ENCODE data around the gene SMPD3. TPM values are rescaled to one million over a fixed set of nuclear protein-coding genes. Genes with fewer than 3 reads are reported as not detected.

SMPD3 gene
- total and polyA plus RNA-seq, 10 donors: 0.66 to 6.5 (median 1.9) TPM

GRCh38 chr16:68446681-68447652, 1.3 kb downstream of the SMPD3 start:
- Histone ChIP-seq H3K4me1 (peaks cover 6 to 29% (median 22%) of the 10 kb centered on the region in 6 donors), H3K9me3 (no peaks in the 10 kb centered on the region), H3K27me3 (replicated peaks in 1 of 7) (peaks cover 0 to 68% (median 23%) of the 10 kb centered on the region in 7 donors), H3K27ac (no peak overlapping the region), H3K36me3 (no peaks in the 10 kb centered on the region), H3K4me3 (peak overlapping the region in 2 of 8 donors; percentile 58 to 79)
- TF ChIP-seq POLR2AphosphoS5 (IDR thresholded peaks at IDR 0.05) (no peak), CTCF (IDR thresholded peaks at IDR 0.05 in 8 of 11, conservative IDR thresholded peaks at IDR 0.05 in 3 of 11) (no peak), POLR2A (IDR thresholded peaks at IDR 0.05) (no peak)
- intact Hi-C loops (cut with DNase I; ENCODE audit: low total_unique reads): no loop called here
- 23 to 51% (median 25%) methylated on average over 16 to 73 of the region's 73 CpGs for WGBS, 5 donors
- peak; percentile 79 for DNase-seq

GRCh38 chr16:68445458-68445857, 2.9 kb downstream of the SMPD3 start:
- TF ChIP-seq POLR2AphosphoS5 (IDR thresholded peaks at IDR 0.05) (no peak), CTCF (IDR thresholded peaks at IDR 0.05 in 8 of 11, conservative IDR thresholded peaks at IDR 0.05 in 3 of 11) (peak in 9 of 11 experiments; percentile 7 to 59 (median 44))
- H3K9me3 ChIP-seq: no peaks in the 10 kb centered on the region
- no peak overlapping the region for H3K4me3 ChIP-seq
- no peak for DNase-seq
- peaks cover 0 to 82% (median 23%) of the 10 kb centered on the region in 7 donors for H3K27me3 ChIP-seq (replicated peaks in 1 of 7)
- WGBS, 5 donors: 0% methylated on average over 1 of the region's 1 CpG
- H3K4me1 ChIP-seq: peaks cover 6 to 29% (median 22%) of the 10 kb centered on the region in 6 donors
- no peaks in the 10 kb centered on the region for H3K36me3 ChIP-seq
- intact Hi-C loops (cut with DNase I; ENCODE audit: low total_unique reads): no loop called here
- H3K27ac ChIP-seq: no peak overlapping the region

DNA sequence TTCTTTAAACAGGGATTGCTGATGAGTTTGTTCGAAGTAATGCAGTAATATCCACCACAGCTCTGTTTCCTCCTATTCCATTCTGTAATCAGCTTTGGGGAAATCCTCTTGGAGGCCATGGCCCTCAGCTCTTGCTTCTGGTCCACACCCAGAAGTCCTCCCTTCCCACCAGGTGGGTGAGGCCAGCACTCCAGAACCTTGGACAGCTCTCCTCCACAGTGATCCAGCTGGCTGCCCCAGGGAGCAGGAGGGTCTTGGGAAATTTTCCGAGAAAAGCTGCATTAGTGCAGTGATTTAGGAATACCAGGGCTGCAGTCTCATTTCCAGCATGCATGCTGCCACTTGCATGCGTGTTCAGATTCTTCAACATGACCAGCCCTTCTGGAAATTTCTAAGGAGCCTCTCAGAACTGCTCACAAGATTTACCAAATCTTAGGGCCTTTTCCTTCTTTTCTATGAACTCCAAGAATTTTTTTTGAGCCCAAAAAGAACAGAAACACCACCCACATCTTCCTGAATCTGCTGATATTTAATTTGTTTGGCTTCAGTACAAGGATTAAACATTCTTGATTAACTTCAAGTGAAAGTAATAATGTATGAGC, 4.2 kb downstream of the SMPD3 start:
- DNase-seq: no peak
- 31 to 43% (median 35%) methylated on average over 3 of the region's 3 CpGs for WGBS, 5 donors
- no peak for TF ChIP-seq POLR2A (IDR thresholded peaks at IDR 0.05)
- no peak for TF ChIP-seq POLR2AphosphoS5 (IDR thresholded peaks at IDR 0.05)
- TF ChIP-seq CTCF (IDR thresholded peaks at IDR 0.05 in 8 of 11, conservative IDR thresholded peaks at IDR 0.05 in 3 of 11): no peak
- H3K9me3 ChIP-seq: no peaks in the 10 kb centered on the region
- peaks cover 0 to 95% (median 23%) of the 10 kb centered on the region in 7 donors for H3K27me3 ChIP-seq (replicated peaks in 1 of 7)
- H3K4me3 ChIP-seq: no peak overlapping the region
- H3K27ac ChIP-seq: no peak overlapping the region
- intact Hi-C loops (cut with DNase I; ENCODE audit: low total_unique reads): no loop called here
- H3K36me3 ChIP-seq: no peaks in the 10 kb centered on the region
- peaks cover 6 to 27% (median 22%) of the 10 kb centered on the region in 6 donors for H3K4me1 ChIP-seq

DNA sequence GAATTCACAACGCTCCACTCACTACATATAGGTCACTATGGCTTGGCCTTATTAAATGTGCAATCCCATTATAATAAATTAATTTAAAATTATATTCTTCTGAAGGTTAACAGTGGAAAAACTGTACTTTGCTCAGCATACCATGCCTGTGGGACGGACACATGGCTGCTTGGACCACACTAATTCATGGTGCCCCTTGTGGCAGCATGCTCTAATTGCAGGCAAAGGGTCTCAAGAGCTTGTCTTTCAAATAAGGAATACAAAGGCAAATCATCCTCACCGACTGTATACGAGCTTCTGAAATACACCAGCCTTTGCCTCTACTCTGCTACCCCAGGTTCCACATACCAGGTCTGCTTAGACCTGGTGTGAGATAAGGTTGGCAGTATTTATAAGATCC, 11.7 kb downstream of the SMPD3 start:
- no peak for DNase-seq
- Histone ChIP-seq H3K27ac (no peak overlapping the region), H3K4me1 (no peaks in the 10 kb centered on the region), H3K27me3 (replicated peaks in 1 of 7) (peaks cover 0 to 33% (median 0%) of the 10 kb centered on the region in 7 donors), H3K9me3 (peaks cover 0 to 10% (median 6%) of the 10 kb centered on the region in 8 donors), H3K4me3 (no peak overlapping the region), H3K36me3 (no peaks in the 10 kb centered on the region)
- TF ChIP-seq POLR2AphosphoS5 (IDR thresholded peaks at IDR 0.05) (no peak), POLR2A (IDR thresholded peaks at IDR 0.05) (no peak), CTCF (IDR thresholded peaks at IDR 0.05 in 8 of 11, conservative IDR thresholded peaks at IDR 0.05 in 3 of 11) (peak in 1 of 11 experiments; percentile 9)
- WGBS, 5 donors: 84 to 93% (median 88%) methylated on average over 4 of the region's 4 CpGs
- intact Hi-C loops (cut with DNase I; ENCODE audit: low total_unique reads): no loop called here

Measured in spleen (tissue), 11 donors.